HepG2 (cell line): ENCODE measurements around the gene TTC28. TPM values are rescaled to one million over a fixed set of nuclear protein-coding genes. Genes with fewer than 3 reads are reported as not detected.
A peak's percentile ranks its signal among the peaks of the same experiment; 100 is the strongest.

Experiments used
- CREB1 ChIP-seq, 2 experiments: fragments of 450-650 bp in 1 of 2; IDR thresholded peaks; 2 replicates each; pipeline ENCODE4 v1.6.1; 2016 to 2017; ENCODE audit warnings: control low read depth in 1 of 2, mild to moderate bottlenecking in 1 of 2, missing compliant biosample characterization in 1 of 2, missing genetic modification characterization in 1 of 2
- HNF4G ChIP-seq, 2 experiments: sonication (generic) in 1 of 2; formaldehyde crosslinking in 1 of 2; IDR thresholded peaks; 2 replicates each; pipeline versions ENCODE4 v1.4.0 to v1.6.1; 2011 to 2020; ENCODE audit warnings: borderline replicate concordance in 2 of 2, low read depth in 2 of 2, mild to moderate bottlenecking in 2 of 2, low read length in 1 of 2, missing genetic modification reagents in 1 of 2, moderate library complexity in 1 of 2
- IKZF1 ChIP-seq: fragments of 450-650 bp; IDR thresholded peaks from 2 replicates; pipeline ENCODE4 v1.7.1; 2016
- SAP130 ChIP-seq: IDR thresholded peaks from 2 replicates; pipeline ENCODE4 v1.6.1; 2016; ENCODE audit warnings: low read depth
- SOX5 ChIP-seq: IDR thresholded peaks from 2 replicates; pipeline ENCODE4 v1.6.1; 2016; ENCODE audit warnings: borderline replicate concordance
- TEAD3 ChIP-seq: optimal IDR thresholded peaks from 2 replicates; pipeline ENCODE3; 2016; ENCODE audit warnings: borderline replicate concordance
- polyA plus RNA-seq, 8 experiments: library from polyadenylated mRNA; depleted of rRNA in 3 of 8; stranded (reverse) in 7 of 8; unstranded in 1 of 8; fragments of >200 nt; fragmentation: Illumina TruSeq in 4 of 8; extraction: Trizol in 4 of 8; gene quantifications; 2 replicates each; pipeline versions ENCODE4 v1.2.1 to v1.2.3, GENCODE V29; 2011 to 2016; ENCODE audit warnings: low read depth in 4 of 8, missing spikeins in 1 of 8, mixed read lengths in 1 of 8; ENCODE audit not compliant: insufficient read depth in 1 of 8
- total RNA-seq, 5 experiments: library from RNA; depleted of rRNA; stranded (reverse); fragments of >200 nt; fragmentation: Illumina TruSeq; extraction: Trizol; gene quantifications; 2 replicates each; pipeline ENCODE4 v1.2.3, GENCODE V29; 2016; ENCODE audit warnings: low read depth in 1 of 5
- TF ChIP-seq, protein P1 (sequence below): sonication (generic); formaldehyde crosslinking; IDR thresholded peaks from 2 replicates; pipeline ENCODE4 v1.5.1; 2020; ENCODE audit warnings: missing genetic modification reagents, mild to moderate bottlenecking, borderline replicate concordance
- TF ChIP-seq, protein P2 (sequence below): sonication (generic); formaldehyde crosslinking; IDR thresholded peaks from 2 replicates; pipeline ENCODE4 v1.8.1; 2023; ENCODE audit warnings: missing genetic modification reagents, inconsistent platforms, borderline replicate concordance
- TF ChIP-seq, protein P3 (sequence below): sonication (generic); formaldehyde crosslinking; IDR thresholded peaks from 2 replicates; pipeline ENCODE4 v1.4.0; 2020; ENCODE audit warnings: missing genetic modification reagents
- TF ChIP-seq, protein P4 (sequence below): IDR thresholded peaks from 2 replicates; pipeline ENCODE4 v1.4.0; 2020; ENCODE audit warnings: mild to moderate bottlenecking, missing genetic modification reagents
- TF ChIP-seq, protein P5 (sequence below): sonication (generic); formaldehyde crosslinking; conservative IDR thresholded peaks from 2 replicates; pipeline ENCODE4 v1.4.0; 2020; ENCODE audit warnings: mild to moderate bottlenecking, missing genetic modification reagents, moderate library complexity

TTC28 gene
- total and polyA plus RNA-seq, 2 of the 13 experiments (the other 11 are each of a cell fraction or from before 2014, with no cell fraction given): 4.2 to 13.1 TPM

DNA sequence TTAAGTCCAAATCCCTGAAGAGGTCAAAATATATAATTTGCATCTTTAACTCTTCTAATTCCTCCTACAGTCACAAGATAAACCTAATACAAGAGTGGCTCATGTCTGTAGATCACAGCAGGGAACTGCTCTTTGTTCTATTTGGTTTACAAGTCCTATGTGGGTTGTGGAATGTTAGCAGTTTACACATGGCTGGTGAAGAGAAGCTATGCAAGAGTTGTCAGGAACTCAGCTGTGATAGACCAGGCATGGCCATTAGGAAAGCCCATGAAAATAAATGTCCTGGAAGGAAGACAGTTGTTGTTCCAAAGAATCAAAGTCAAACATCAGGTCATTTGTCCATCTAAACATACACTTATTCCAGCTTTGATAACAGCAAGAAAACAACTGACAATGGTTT, 448.2 kb downstream of the TTC28 start (continued):
- TF ChIP-seq, protein P1, sequence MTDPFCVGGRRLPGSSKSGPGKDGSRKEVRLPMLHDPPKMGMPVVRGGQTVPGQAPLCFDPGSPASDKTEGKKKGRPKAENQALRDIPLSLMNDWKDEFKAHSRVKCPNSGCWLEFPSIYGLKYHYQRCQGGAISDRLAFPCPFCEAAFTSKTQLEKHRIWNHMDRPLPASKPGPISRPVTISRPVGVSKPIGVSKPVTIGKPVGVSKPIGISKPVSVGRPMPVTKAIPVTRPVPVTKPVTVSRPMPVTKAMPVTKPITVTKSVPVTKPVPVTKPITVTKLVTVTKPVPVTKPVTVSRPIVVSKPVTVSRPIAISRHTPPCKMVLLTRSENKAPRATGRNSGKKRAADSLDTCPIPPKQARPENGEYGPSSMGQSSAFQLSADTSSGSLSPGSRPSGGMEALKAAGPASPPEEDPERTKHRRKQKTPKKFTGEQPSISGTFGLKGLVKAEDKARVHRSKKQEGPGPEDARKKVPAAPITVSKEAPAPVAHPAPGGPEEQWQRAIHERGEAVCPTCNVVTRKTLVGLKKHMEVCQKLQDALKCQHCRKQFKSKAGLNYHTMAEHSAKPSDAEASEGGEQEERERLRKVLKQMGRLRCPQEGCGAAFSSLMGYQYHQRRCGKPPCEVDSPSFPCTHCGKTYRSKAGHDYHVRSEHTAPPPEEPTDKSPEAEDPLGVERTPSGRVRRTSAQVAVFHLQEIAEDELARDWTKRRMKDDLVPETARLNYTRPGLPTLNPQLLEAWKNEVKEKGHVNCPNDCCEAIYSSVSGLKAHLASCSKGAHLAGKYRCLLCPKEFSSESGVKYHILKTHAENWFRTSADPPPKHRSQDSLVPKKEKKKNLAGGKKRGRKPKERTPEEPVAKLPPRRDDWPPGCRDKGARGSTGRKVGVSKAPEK: no peak
- TF ChIP-seq, protein P2, sequence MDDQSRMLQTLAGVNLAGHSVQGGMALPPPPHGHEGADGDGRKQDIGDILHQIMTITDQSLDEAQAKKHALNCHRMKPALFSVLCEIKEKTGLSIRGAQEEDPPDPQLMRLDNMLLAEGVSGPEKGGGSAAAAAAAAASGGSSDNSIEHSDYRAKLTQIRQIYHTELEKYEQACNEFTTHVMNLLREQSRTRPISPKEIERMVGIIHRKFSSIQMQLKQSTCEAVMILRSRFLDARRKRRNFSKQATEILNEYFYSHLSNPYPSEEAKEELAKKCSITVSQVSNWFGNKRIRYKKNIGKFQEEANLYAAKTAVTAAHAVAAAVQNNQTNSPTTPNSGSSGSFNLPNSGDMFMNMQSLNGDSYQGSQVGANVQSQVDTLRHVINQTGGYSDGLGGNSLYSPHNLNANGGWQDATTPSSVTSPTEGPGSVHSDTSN (CRISPR knock-in tag): no peak
- TF ChIP-seq TEAD3 (CRISPR knock-in tag) (peak; percentile 81), HNF4G (IDR thresholded peaks at IDR 0.05; ENCODE audit: borderline replicate concordance, low read depth, low read length) (no peak), HNF4G (CRISPR knock-in tag; IDR thresholded peaks at IDR 0.05; ENCODE audit: borderline replicate concordance, low read depth) (no peak), IKZF1 (no peak), SAP130 (CRISPR knock-in tag) (peak; percentile 36; the same call in 1 of the 2 replicates), CREB1 (IDR thresholded peaks at IDR 0.05) (no peak), CREB1 (CRISPR knock-in tag; IDR thresholded peaks at IDR 0.05) (no peak), SOX5 (peak; percentile 20; the same call in 1 of the 2 replicates)
- TF ChIP-seq, protein P3, sequence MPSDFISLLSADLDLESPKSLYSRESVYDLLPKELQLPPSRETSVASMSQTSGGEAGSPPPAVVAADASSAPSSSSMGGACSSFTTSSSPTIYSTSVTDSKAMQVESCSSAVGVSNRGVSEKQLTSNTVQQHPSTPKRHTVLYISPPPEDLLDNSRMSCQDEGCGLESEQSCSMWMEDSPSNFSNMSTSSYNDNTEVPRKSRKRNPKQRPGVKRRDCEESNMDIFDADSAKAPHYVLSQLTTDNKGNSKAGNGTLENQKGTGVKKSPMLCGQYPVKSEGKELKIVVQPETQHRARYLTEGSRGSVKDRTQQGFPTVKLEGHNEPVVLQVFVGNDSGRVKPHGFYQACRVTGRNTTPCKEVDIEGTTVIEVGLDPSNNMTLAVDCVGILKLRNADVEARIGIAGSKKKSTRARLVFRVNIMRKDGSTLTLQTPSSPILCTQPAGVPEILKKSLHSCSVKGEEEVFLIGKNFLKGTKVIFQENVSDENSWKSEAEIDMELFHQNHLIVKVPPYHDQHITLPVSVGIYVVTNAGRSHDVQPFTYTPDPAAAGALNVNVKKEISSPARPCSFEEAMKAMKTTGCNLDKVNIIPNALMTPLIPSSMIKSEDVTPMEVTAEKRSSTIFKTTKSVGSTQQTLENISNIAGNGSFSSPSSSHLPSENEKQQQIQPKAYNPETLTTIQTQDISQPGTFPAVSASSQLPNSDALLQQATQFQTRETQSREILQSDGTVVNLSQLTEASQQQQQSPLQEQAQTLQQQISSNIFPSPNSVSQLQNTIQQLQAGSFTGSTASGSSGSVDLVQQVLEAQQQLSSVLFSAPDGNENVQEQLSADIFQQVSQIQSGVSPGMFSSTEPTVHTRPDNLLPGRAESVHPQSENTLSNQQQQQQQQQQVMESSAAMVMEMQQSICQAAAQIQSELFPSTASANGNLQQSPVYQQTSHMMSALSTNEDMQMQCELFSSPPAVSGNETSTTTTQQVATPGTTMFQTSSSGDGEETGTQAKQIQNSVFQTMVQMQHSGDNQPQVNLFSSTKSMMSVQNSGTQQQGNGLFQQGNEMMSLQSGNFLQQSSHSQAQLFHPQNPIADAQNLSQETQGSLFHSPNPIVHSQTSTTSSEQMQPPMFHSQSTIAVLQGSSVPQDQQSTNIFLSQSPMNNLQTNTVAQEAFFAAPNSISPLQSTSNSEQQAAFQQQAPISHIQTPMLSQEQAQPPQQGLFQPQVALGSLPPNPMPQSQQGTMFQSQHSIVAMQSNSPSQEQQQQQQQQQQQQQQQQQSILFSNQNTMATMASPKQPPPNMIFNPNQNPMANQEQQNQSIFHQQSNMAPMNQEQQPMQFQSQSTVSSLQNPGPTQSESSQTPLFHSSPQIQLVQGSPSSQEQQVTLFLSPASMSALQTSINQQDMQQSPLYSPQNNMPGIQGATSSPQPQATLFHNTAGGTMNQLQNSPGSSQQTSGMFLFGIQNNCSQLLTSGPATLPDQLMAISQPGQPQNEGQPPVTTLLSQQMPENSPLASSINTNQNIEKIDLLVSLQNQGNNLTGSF (CRISPR knock-in tag): no peak
- TF ChIP-seq, protein P4, sequence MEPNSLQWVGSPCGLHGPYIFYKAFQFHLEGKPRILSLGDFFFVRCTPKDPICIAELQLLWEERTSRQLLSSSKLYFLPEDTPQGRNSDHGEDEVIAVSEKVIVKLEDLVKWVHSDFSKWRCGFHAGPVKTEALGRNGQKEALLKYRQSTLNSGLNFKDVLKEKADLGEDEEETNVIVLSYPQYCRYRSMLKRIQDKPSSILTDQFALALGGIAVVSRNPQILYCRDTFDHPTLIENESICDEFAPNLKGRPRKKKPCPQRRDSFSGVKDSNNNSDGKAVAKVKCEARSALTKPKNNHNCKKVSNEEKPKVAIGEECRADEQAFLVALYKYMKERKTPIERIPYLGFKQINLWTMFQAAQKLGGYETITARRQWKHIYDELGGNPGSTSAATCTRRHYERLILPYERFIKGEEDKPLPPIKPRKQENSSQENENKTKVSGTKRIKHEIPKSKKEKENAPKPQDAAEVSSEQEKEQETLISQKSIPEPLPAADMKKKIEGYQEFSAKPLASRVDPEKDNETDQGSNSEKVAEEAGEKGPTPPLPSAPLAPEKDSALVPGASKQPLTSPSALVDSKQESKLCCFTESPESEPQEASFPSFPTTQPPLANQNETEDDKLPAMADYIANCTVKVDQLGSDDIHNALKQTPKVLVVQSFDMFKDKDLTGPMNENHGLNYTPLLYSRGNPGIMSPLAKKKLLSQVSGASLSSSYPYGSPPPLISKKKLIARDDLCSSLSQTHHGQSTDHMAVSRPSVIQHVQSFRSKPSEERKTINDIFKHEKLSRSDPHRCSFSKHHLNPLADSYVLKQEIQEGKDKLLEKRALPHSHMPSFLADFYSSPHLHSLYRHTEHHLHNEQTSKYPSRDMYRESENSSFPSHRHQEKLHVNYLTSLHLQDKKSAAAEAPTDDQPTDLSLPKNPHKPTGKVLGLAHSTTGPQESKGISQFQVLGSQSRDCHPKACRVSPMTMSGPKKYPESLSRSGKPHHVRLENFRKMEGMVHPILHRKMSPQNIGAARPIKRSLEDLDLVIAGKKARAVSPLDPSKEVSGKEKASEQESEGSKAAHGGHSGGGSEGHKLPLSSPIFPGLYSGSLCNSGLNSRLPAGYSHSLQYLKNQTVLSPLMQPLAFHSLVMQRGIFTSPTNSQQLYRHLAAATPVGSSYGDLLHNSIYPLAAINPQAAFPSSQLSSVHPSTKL (CRISPR knock-in tag): peak; percentile 47; the same call in 1 of the 2 replicates
- TF ChIP-seq, protein P5, sequence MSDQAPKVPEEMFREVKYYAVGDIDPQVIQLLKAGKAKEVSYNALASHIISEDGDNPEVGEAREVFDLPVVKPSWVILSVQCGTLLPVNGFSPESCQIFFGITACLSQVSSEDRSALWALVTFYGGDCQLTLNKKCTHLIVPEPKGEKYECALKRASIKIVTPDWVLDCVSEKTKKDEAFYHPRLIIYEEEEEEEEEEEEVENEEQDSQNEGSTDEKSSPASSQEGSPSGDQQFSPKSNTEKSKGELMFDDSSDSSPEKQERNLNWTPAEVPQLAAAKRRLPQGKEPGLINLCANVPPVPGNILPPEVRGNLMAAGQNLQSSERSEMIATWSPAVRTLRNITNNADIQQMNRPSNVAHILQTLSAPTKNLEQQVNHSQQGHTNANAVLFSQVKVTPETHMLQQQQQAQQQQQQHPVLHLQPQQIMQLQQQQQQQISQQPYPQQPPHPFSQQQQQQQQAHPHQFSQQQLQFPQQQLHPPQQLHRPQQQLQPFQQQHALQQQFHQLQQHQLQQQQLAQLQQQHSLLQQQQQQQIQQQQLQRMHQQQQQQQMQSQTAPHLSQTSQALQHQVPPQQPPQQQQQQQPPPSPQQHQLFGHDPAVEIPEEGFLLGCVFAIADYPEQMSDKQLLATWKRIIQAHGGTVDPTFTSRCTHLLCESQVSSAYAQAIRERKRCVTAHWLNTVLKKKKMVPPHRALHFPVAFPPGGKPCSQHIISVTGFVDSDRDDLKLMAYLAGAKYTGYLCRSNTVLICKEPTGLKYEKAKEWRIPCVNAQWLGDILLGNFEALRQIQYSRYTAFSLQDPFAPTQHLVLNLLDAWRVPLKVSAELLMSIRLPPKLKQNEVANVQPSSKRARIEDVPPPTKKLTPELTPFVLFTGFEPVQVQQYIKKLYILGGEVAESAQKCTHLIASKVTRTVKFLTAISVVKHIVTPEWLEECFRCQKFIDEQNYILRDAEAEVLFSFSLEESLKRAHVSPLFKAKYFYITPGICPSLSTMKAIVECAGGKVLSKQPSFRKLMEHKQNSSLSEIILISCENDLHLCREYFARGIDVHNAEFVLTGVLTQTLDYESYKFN (CRISPR knock-in tag): peak; percentile 41; the same call in 1 of the 2 replicates
